GM19240 (cell line): ENCODE results near the gene KAZN.

Experiments
- DNase-seq: peaks from one replicate; pipeline ENCODE4 v3.0.0; 2011; ENCODE audit warnings: low spot score; ENCODE audit not compliant: insufficient read length

Gene KAZN

DNA sequence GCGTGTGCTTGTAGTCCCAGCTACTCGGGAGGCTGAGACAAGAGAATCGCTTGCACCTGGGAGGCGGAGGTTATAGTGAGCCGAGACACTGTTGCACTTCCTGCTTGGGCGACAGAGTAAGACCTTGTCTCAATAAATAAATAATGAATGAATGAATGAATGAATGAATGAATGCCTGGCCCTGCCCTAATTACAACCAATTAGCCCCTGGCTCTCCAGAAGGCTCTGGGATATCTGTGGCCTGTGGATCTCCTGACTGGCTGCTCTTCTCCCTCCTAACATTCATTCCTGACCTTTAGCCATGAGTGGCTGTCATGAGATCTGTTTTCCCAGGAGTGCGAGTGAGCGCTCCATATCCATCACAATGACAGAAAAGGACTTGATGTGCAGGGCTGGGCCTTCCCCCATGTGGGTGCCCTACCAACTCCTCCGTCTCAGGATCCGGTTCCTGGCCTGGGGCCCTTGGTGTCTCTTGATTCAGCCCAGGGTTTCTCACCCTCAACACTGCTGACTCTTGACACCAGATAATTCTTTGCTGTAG is 311.5 kb downstream of the KAZN start:
- DNase-seq: no peak

DNA sequence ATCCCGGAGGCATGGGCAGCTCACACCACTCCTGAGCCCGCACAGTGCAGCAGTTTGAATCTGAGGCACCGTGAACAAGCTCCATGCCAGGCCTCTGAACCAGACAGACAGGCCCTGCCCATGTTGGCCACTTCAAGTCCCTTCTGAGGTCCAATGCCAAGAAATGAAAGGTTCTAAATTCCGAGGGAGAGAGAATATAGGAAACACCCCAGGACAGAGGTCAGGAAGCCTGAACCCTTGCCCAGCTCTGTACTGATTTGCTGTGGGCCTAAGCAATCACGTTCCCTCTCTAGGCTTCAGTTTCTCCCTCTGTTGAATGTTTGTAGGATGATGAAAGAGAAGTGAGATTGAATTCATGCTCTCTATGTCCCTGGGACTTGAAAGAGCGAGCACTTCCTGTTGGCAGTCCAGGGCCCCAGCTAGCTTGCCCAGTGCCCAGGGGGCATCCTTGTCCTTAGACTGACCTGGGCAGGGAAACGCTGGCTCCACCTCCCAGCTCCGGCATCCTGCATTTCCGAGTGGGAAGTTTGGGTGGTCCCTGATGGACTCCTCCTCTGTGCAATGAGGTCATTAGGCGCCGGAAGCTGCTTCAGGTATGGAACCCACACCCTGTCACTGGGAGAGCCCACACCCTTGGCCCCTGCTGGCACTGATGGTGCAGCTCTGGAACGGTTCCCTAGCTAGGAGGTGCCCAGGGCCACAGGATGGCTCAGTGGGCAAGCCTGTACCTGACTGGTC is 312.7 kb downstream of the KAZN start:
- DNase-seq: no peak

DNA sequence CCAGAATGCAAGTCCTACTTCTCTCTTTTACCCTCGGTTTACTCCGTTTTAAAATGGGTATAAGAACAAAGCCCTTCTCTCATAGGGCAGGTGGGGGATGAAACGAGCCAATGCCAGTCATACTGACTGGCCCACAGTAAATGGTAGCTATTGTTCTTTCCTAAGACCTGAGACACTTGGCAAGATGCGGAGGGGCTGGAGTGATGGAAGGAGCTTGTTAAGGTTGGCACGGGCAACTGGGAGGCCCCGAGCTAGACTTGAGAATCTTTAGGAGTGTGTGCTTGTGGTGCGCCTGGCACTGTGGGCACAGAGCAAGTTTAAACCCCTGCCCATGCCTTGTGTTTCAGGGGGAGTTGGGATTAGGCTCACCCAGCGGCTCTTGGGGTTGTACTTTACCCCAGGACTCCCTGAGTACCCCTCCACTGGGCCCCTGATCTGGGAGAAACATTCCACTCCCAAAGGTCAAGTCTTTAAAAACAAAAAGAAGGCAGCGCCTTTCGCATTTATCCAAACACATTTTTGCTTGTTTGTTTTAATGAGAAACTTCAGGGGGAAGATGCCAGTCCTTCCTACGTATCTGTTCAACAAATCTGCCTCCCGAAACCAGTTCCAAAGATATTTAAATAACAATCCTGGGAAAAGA is 314.5 kb downstream of the KAZN start:
- no peak for DNase-seq

DNA sequence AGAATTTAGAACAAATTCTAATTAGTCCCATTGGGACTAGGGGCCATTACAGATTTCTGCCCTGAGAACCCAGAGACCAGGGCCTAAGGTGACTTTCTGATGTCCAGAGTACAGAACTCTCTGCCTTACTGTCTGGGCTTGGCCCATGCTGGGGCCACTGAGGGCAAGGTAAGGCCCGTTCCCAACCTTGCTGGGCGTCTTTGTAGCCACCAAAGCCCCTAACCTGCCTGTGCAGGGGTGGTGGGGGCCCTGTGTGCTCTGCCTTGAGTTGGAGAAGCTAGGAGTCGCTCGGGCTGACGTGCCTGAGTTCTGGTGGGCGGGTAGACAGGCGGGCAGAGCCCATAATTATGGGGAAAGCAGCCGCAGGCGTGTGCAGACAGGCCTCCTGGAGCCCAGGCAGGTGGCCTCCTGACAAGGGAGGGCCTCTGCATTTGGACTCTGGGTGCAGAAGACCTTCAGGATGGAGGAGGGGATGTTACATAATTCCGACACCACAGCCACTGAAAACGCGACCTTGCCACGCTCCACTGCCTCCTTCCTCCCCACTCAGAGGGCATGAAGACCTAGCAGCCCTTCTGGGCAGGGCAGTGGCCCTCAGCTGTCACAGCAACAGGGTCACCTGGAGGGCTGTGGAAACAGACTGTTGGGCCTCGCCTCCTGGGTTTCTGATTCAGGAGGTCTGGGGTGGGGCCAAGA is 315.1 kb downstream of the KAZN start:
- no peak for DNase-seq

DNA sequence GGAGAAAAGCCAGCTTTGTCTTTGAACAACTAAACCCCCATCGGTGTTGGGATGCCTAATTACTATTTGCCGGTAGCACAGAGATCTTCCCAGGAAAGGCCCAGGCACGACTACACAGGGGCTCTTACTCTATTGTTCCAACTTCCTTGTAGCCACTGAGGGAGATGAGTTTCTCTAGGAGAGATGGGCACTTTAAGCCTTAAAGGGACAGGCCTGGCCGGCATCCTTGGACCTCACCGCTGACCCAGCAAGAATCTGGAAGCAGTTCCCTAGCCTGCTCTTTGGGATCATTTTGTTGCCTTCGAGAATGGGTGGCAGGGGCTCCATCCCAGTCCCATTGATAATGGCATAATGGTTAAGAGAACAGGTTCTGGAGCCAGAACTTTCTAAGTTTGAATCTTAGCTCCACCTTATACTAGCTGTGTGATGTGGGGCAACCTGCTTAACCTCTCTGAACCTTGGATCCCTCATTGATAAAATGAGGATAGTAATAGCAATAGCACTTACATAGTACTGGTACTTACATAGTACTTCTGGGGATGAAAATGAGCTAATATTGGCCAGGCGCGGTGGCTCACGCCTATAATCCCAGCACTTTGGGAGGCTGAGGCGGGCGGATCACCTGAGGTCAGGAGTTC is 316.0 kb downstream of the KAZN start:
- DNase-seq: no peak

DNA sequence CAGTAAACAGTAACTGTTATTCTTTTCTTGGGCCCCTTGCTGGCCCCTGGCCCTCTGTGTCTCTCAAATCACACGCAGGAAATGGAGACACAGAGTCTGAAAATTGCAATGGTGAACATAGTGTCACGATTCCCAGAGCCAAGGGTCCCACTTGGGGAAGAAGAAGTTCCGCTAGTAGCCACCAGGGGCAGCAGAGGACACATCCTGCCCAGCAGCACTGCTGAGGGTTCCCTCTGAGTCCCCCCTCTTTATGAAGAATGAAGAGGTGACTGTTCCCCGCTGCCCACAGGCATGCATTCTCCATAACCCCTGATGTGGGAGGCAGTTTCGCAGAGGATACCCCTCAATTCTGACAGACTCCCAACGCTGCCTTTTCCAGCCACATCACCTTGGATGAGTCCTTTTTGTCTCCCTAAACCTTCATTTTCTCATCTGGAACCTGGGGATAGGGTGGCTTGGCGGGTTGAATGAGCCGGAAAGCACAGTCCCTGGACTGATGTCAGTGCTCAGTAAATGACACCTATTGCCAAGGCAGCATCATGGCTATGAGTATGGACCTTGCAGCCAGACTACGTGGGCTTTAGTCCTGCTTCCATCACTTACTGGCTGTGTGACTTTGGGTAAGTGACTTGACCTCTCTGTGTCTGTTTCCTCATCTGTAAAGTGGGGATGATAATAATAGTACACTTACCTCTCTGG is 317.0 kb downstream of the KAZN start:
- DNase-seq: peak; percentile 55

DNA sequence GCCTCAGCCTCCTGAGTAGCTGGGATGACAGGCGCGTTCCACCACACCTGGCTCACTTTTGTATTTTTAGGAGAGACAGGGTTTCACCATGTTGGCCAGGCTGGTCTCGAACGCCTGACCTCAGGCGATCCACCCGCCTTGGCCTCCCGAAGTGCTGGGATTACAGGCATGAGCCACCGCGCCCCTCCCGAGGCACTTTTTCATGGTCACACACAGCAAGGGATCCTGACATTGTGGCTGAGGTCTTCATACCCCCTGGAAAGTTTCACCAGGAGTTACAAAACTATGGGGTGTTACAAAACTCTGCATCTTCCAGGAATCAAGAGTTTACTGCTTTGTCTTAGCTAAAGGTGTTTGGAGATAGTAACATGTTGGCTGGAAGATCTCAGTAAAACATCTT is 320.8 kb downstream of the KAZN start:
- no peak for DNase-seq

DNA sequence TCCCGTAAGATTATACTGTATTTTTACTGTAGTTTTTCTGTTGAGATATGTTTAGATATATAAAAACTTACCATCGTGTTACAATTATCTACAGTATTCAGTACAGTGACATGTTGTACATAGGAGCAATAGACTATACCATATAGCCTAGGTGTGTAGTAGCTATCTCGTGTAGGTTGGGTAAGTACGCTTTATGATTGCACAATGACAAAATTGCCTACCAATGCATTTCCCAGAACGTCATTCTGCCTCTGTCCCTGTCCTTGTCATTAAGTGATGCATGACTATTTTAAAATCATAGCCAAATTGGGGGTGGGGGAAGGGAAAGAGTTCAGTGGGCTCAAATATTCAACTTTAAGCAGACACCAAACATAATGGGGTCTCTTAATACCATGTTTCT is 321.3 kb downstream of the KAZN start:
- no peak for DNase-seq

DNA sequence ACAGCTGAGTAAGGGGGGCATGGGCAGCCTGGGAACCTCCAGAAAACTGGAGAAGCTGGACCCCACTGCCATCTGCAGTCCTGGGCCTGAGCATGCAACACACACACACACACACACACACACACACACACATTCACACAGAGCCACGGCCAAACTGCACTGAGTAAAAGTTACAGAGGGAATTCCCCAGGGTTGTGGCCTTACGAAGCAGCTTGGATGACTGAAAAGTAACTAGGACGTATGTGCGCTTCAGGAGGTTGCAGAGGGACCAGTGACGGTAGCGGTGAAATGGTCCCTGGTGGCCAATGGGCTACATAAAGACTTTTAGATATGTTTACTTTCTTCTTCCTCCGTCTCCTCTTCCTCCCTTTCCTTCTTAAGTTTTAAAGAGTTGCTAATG is 322.6 kb downstream of the KAZN start:
- DNase-seq: no peak

DNA sequence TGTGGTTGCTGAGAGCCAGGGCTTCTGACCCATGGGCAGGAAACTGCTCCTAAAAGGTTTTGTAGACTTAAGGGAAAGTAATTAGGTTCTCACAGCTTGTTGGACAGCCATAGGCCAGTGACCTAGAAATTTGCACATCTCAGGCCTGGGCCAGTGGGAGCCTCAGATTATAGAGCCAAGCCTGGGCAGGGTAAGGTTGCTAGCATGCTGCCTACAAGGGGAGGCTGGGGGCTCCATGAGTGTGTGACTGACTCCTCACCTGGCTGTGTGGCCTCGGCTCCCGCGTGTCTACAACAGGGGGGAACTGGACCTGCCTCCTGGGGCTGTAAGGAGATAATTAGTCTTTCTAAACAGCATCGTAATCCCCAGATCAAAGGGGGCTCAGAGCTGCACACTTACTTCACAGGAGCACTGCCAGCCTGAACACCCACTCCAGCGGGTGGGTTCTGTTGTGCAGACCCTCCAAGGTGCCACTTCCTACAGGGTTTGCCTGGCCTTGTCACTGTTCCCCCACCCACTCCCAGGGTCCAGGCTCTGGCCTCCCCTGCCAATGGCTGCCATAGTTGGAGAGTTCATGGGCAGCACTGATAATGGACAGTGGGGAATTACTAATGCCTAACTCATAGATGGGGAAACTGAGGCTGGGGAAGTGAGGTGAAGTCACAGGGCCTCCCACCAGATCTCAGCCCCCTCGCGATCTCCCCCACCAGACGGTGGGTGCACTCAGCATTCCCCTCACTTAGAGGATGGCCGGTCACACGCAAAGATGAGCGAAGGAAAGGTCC is 324.6 kb downstream of the KAZN start:
- no peak for DNase-seq

DNA sequence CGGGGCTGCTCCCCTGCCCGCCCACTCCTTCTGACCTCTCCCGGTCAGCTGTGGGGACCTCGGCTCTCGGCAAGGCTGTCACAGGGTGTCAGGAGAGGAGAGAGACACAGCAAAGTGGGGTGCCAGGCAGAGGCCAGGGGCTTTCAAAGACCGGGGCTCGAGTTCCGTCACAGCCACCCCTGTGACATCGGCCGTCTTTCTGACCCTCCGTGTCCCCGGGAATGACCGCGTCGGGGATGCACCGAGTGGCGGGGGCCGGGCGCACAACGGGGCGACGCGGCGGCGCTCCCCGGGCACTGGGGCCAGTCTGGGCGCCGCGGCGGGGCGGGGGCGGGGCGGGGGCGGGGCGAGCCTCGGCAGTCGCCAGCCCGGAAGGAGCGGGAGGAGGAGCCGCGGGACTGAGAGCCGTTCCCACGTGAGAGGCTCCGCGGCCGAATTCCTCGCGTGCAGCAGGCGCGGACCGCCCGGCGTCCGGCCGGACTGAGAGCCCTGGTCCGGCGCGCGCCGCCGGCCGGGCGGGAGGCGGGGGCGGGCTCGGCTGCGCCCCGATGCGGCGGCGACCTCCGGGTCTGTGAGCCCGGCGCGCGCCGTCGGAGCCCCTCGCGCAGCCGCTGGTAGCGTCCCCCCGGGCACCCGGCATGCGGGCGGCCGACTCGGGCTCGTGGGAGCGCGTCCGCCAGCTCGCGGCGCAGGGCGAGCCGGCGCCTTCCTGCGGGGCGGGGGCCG is 325.4 kb downstream of the KAZN start:
- no peak for DNase-seq

DNA sequence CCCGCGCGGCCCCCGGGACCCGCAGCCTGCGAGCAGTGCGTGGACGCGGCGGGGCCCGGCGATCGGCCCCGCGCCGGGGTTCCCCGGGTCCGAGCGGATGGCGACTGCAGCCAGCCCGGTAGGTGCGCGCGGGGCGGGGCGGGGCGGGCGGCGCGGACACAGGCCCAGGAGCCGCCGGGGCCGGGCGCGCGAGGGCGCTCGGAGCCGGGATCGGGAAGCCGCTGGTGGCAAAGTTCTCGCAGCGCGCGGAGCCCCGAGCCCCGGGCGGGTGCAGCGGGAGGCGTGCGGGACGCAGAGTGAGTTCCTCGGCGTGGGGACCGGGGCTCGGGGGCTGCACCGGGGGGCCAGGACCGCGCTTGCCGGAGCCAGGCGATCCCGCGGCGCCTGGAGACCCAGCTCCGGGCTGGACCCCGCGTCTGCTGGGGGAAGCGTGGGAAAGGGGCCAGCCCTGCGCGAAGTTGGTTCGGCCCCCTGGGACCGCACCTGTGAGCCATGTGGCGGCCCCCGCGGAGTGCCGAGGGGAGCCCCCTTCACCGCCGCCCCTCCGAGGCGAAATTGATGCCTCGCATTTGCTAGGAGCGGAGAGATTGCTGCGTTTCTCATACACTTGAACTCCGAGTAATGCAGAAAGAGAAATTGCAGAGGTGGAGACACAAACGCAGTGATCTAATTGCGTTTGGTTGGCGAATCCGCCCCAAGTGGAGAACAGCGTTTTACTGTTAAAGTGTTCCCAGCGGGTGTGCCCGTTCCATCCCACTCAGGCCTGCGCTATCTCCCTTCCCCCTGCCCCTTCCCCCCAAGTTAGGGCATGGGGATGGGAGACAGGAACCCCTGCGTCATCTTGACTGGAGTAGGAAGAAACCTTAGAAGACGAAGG is 326.2 kb downstream of the KAZN start:
- DNase-seq: no peak

DNA sequence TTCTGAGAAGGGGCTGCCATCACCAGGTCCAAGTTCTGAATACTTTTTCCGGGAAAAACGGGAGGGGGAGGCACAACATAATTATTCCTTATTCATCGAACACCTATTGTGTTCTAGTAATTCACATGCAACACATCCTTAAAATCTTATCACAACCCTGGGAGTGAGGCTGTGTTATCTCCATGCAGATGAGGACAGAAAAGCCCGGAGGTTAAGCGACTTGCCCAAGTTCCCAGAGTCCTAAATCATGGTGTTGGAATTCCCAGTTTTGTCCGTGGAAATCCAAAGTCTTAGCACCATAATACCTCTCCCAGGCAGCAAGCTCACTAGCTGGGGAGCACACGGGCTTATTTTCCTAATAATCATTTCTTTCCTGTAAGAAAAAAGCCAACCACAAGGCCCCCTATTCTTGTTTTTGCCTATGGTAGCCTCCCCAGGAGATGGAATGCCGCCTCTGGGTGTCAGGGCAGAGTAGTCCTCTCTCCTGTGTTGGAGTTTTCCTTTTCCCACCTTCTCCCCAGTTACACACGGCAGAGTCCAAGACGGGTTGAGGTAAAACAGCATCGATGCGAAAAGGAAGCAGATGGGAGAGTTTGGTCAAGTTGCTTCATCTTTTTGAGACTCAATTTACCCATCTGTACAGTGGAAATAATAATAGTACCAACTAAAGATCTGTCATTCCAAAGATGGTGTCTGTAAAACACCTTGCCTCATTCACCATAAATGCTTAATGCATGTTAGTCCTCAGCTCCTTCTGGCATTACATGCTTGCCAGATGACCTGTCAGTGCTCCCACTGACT is 327.1 kb downstream of the KAZN start:
- no peak for DNase-seq

DNA sequence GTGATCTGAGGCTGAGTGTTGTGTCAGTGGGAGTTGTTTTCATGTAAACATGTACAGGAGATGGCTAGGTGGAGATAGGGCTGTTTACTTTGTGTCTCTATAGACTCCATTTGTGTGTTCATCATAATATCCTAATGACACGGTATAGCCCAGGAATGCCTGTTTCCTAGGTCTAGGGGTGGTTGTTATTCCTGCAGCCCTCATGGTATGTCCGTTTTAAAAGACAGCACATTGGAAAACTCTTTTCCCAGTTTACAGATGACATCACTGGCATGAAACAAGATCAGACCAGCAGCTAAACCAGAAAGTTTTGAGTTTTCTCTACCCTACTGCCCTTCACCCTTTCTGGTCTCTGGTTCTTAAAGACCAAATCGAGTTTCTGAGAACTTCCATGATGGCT is 327.7 kb downstream of the KAZN start:
- no peak for DNase-seq

DNA sequence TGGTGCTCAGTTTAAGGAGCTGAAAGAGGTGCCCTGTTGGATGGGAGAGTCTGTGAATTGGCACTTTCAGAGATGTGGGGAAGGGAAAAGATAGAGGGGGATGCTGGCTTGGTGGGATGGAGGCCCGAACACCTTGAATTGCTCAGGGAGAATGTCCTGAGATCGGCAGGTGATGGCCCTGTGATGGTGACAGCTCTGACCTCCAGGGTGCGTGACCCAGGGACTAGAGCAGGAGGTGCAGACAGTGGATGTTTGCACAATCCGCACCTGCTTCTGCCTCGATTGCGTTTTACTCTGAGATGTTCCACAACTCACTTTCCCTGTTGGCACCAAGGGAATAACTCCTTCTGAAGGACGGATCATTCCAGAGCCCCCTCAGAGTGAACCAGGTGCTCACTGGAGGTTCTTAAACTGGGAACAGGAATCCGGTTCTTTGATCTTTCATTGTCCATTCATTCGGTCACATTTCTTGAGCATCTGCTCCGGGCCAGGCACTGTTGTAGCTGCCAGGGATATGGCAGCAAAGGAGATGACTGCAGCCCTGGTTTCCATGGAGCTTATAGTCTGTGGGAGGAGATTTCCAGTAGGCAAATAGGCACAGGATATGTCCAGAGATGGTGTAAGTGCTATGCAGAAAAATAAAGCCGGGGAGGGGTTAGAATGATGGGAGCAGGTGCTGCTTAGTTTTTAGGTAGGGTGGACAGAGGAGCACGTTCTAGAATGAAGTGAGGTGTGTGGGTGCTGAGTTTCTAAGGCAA is 328.5 kb downstream of the KAZN start:
- DNase-seq: no peak

DNA sequence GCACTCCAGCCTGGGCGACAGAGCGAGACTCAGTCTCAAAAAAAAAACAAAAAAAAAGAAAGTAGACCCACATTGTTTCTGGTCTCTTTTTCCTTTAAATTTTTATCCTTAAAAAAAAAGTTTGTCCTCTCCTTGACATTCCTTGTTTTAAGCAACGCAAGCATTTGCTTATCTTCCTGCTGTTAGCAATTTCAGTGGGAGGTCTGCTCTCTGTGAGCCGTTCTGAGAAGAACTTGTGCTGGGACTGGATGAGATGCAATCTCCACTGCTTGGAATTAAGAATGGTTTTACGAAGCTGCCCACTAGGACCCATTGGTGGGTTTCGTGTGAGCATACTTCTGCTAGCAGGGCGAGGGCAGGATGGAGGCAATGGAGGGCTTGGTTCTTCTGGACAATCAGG is 329.9 kb downstream of the KAZN start:
- DNase-seq: no peak

DNA sequence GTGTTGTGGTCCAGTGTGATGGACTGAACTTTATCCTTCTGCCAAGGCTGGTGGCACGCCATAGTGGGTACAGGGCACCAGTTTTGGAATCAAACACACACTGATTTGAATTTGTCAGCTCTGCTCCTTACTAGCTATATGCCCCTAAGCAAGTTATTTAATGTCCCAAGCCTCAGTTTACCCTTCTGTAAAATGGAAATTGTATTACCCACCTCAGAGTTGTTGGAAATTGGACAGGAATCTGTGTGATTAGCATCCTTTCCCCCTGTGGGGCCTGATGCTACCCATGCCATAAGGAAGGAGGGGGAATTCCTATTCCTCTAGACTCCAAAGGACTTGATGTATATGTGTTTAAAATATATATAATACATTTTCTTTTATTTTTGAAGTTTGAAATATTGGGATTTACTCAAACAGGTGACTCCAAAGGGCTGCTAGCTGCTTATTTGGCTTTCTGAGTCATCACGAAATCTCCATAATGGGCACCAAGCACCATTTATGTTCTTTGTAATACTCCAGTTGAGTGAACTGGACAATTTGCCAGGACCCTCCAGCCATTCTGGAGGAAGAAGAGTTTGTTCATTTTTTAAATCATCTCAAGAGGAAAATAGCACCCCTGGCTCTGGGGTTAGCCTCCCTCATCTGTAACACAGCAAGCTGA is 330.5 kb downstream of the KAZN start:
- no peak for DNase-seq
